Caco-2 (cell line): ENCODE data around the gene SCUBE3. TPM values are rescaled to one million over a fixed set of nuclear protein-coding genes. Genes with fewer than 3 reads are reported as not detected.

Source experiments
- BruUV-seq: library from RNA; stranded (reverse); fragments of 400-500 nt; replicated peaks from 2 replicates; lab custom pipeline; 2021; lab: Mats Ljungman, UMichigan
- CTCF ChIA-PET: fragments of 300-600 bp; sonication (Branson Sonifier 250); formaldehyde crosslinking; loops from one replicate; lab custom pipeline; 2022; ENCODE audit warnings: antibody characterized with exemption; lab: Charles Lee
- POLR2A ChIA-PET: fragments of 300-600 bp; sonication (Branson Sonifier 250); formaldehyde crosslinking; loops from one replicate; lab custom pipeline; 2022; ENCODE audit warnings: antibody characterized with exemption; lab: Charles Lee
- DNase-seq, 2 experiments: peaks; one replicate each; pipeline versions ENCODE4 v3.0.0 to v3.0.0-alpha.2; 2020 to 2022
- H3K27me3 ChIP-seq: replicated peaks from 2 replicates; pipeline ENCODE4 v1.6.0; 2011; ENCODE audit warnings: low read length; ENCODE audit not compliant: control insufficient read depth, insufficient read depth
- H3K36me3 ChIP-seq: 2 replicates; pipeline ENCODE4 v1.5.1; 2011; ENCODE audit warnings: low read length; ENCODE audit not compliant: control insufficient read depth, insufficient read depth
- H3K4me1 ChIP-seq: fragments of 250-450 bp; sonication (Bioruptor Pico); 2 replicates; pipeline ENCODE4 v1.5.1; 2020; ENCODE audit warnings: mild to moderate bottlenecking
- H3K4me3 ChIP-seq: 2 replicates; pipeline ENCODE4 v1.5.1; 2011; ENCODE audit warnings: low read depth, mild to moderate bottlenecking, control low read depth, low read length
- H3K9me3 ChIP-seq: fragments of 250-450 bp; sonication (Bioruptor Pico); 2 replicates; pipeline ENCODE4 v1.5.1; 2020; ENCODE audit warnings: mild to moderate bottlenecking, moderate library complexity
- H3K27ac Mint-ChIP-seq: one replicate; pipeline ENCODE4 v1.8.0; 2022; ENCODE audit warnings: mixed read lengths; ENCODE audit not compliant: unreplicated experiment
- H3K27me3 Mint-ChIP-seq: one replicate; pipeline ENCODE4 v1.8.0; 2022; ENCODE audit warnings: mixed read lengths; ENCODE audit not compliant: insufficient read depth, unreplicated experiment
- H3K36me3 Mint-ChIP-seq: one replicate; pipeline ENCODE4 v1.8.0; 2022; ENCODE audit warnings: mild to moderate bottlenecking, mixed read lengths; ENCODE audit not compliant: insufficient read depth, unreplicated experiment
- H3K4me1 Mint-ChIP-seq: one replicate; pipeline ENCODE4 v1.8.0; 2022; ENCODE audit warnings: low read depth, mixed read lengths; ENCODE audit not compliant: unreplicated experiment
- H3K4me3 Mint-ChIP-seq: one replicate; pipeline ENCODE4 v1.8.0; 2022; ENCODE audit warnings: mild to moderate bottlenecking, moderate library complexity, mixed read lengths; ENCODE audit not compliant: unreplicated experiment
- H3K9me3 Mint-ChIP-seq: one replicate; pipeline ENCODE4 v1.8.0; 2022; ENCODE audit warnings: mixed read lengths; ENCODE audit not compliant: unreplicated experiment
- intact Hi-C: fragments of 100-400 bp; cut with micrococcal nuclease; formaldehyde crosslinking; loops from one replicate; pipeline ENCODE4 v1.10.0; 2022; ENCODE audit not compliant: unreplicated experiment
- total RNA-seq: library from RNA; stranded (reverse); gene quantifications from 2 replicates; pipeline ENCODE4 v1.2.3, GENCODE V29; 2022
- TF ChIP-seq, protein P1 (sequence below), 2 experiments: fragments of 200-600 bp in 1 of 2; IDR thresholded peaks; 1 replicate in 1 of 2; 2 replicates in 1 of 2; pipeline versions ENCODE4 v1.5.1 to v1.8.0; 2011 to 2022; ENCODE audit warnings: antibody characterized with exemption in 1 of 2, control low read depth in 1 of 2, inconsistent platforms in 1 of 2, low read depth in 1 of 2, low read length in 1 of 2, mild to moderate bottlenecking in 1 of 2, moderate library complexity in 1 of 2; ENCODE audit not compliant: insufficient read depth in 1 of 2, severe bottlenecking in 1 of 2, unreplicated experiment in 1 of 2

The SCUBE3 gene
- total RNA-seq, 1 experiment from 2014 or later, result 1.3 TPM

DNA sequence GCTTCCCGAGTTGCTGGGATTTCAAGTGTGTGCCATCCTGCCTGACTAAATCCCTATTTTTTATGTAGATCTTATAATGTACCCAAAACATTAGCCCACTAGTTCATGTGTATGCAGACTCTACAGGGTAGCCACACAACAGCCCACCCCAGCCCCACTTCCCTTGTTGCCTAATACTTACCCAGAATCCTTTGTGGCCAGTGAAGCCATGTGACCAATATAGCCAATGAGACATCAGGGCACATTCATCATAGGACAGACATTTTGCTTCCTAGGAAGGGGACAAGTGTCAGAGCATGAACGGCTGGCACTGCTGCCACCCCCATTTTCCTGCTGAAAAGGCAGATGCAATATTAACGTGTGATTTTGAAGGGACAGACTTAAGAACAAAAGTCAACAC lies 36.6 kb upstream of the SCUBE3 start:
- no peak overlapping the region for H3K27ac Mint-ChIP-seq
- H3K27me3 Mint-ChIP-seq, result no peaks in the 10 kb centered on the region
- no TSS peak for BruUV-seq
- Histone ChIP-seq H3K4me3 (no peak overlapping the region), H3K27me3 (no peaks in the 10 kb centered on the region), H3K4me1 (no peaks in the 10 kb centered on the region), H3K36me3 (no peaks in the 10 kb centered on the region), H3K9me3 (no peaks in the 10 kb centered on the region)
- H3K4me3 Mint-ChIP-seq, result no peak overlapping the region
- no peaks in the 10 kb centered on the region for H3K36me3 Mint-ChIP-seq
- TF ChIP-seq, protein P1, sequence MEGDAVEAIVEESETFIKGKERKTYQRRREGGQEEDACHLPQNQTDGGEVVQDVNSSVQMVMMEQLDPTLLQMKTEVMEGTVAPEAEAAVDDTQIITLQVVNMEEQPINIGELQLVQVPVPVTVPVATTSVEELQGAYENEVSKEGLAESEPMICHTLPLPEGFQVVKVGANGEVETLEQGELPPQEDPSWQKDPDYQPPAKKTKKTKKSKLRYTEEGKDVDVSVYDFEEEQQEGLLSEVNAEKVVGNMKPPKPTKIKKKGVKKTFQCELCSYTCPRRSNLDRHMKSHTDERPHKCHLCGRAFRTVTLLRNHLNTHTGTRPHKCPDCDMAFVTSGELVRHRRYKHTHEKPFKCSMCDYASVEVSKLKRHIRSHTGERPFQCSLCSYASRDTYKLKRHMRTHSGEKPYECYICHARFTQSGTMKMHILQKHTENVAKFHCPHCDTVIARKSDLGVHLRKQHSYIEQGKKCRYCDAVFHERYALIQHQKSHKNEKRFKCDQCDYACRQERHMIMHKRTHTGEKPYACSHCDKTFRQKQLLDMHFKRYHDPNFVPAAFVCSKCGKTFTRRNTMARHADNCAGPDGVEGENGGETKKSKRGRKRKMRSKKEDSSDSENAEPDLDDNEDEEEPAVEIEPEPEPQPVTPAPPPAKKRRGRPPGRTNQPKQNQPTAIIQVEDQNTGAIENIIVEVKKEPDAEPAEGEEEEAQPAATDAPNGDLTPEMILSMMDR (IDR thresholded peaks at IDR 0.05; ENCODE audit: insufficient read depth in 1 of 2, low read depth in 1 of 2, low read length in 1 of 2, severe bottlenecking in 1 of 2, unreplicated experiment in 1 of 2), result no peak
- no peak for DNase-seq
- H3K4me1 Mint-ChIP-seq, result no peaks in the 10 kb centered on the region
- ChIA-PET CTCF (no interaction called here), POLR2A (no interaction called here)
- no peaks in the 10 kb centered on the region for H3K9me3 Mint-ChIP-seq
- intact Hi-C loops, result no loop called here

DNA sequence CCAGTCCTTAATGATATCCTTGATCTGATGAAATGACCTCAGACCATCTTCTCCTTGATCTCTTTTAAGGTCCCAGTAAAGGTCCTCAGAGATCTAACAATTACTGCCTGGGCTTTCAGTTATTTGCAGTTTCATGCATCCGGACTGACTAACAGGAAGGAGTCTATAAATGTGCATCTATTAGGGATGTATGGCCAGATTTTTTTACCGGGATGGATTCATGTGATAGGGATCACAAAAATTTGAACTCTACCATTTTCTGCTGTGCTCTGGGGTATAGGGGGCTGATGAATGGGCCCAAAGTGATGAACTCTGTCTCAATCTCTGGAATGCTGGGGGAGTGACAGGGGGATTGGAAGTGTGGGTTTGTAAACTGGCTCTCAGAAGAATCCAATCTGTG lies 36.2 kb upstream of the SCUBE3 start:
- Histone ChIP-seq H3K9me3 (no peaks in the 10 kb centered on the region), H3K4me3 (no peak overlapping the region), H3K27me3 (no peaks in the 10 kb centered on the region), H3K4me1 (no peaks in the 10 kb centered on the region), H3K36me3 (no peaks in the 10 kb centered on the region)
- no peak overlapping the region for H3K27ac Mint-ChIP-seq
- POLR2A ChIA-PET, result no interaction called here
- no TSS peak for BruUV-seq
- CTCF ChIA-PET, result no interaction called here
- intact Hi-C loops, result no loop called here
- no peak for DNase-seq
- no peaks in the 10 kb centered on the region for H3K36me3 Mint-ChIP-seq
- no peak overlapping the region for H3K4me3 Mint-ChIP-seq
- H3K9me3 Mint-ChIP-seq, result no peaks in the 10 kb centered on the region
- H3K4me1 Mint-ChIP-seq, result no peaks in the 10 kb centered on the region
- no peaks in the 10 kb centered on the region for H3K27me3 Mint-ChIP-seq
- TF ChIP-seq, protein P1 (IDR thresholded peaks at IDR 0.05; ENCODE audit: insufficient read depth in 1 of 2, low read depth in 1 of 2, low read length in 1 of 2, severe bottlenecking in 1 of 2, unreplicated experiment in 1 of 2), result no peak

DNA sequence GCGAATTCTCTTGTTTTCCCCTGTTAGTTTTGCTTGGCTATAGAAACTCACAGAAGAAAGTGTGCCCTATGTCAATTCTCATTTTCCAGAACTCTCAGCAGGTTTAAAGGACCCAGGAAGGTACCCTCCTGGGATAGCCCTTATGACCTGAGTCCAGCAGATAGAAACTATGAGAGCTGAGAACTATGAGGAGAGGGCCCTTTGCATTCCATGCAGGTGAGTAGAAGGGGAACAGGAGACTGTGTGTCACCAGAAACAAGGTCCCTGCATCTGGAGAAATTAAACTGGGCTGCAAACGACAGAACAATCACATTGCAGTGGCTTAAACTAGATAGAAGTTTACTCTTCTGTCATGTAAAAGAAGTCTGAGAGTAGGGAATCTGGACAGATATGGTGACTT lies 35.7 kb upstream of the SCUBE3 start:
- no peaks in the 10 kb centered on the region for H3K36me3 Mint-ChIP-seq
- no TSS peak for BruUV-seq
- H3K9me3 Mint-ChIP-seq, result no peaks in the 10 kb centered on the region
- no peak overlapping the region for H3K27ac Mint-ChIP-seq
- no peaks in the 10 kb centered on the region for H3K36me3 ChIP-seq
- DNase-seq, result no peak
- H3K4me1 Mint-ChIP-seq, result no peaks in the 10 kb centered on the region
- no peak overlapping the region for H3K4me3 ChIP-seq
- no peak overlapping the region for H3K4me3 Mint-ChIP-seq
- ChIA-PET POLR2A (no interaction called here), CTCF (no interaction called here)
- H3K27me3 ChIP-seq, result no peaks in the 10 kb centered on the region
- intact Hi-C loops, result no loop called here
- H3K9me3 ChIP-seq, result no peaks in the 10 kb centered on the region
- TF ChIP-seq, protein P1 (IDR thresholded peaks at IDR 0.05; ENCODE audit: insufficient read depth in 1 of 2, low read depth in 1 of 2, low read length in 1 of 2, severe bottlenecking in 1 of 2, unreplicated experiment in 1 of 2), result no peak
- H3K27me3 Mint-ChIP-seq, result no peaks in the 10 kb centered on the region
- no peaks in the 10 kb centered on the region for H3K4me1 ChIP-seq
